Lower lobe of right lung (tissue), 2 donors: ENCODE results near the gene RNF151. TPM values are rescaled to one million over a fixed set of nuclear protein-coding genes. Genes with fewer than 3 reads are reported as not detected.

ENCODE experiments used
- ATAC-seq, 2 donors: fragments of 200-7000 bp; cut with Tn5 transposase; one replicate each; pipeline ENCODE4 v1.9.1; 2020 to 2022; ENCODE audit warnings: mild to moderate bottlenecking in 2 of 2, moderate library complexity in 2 of 2
- DNase-seq: peaks from one replicate; pipeline ENCODE4 v3.0.0-alpha.2; 2020
- H3K27ac ChIP-seq: fragments of 200-600 bp; one replicate; pipeline ENCODE4 v1.8.0; 2022
- H3K27me3 ChIP-seq: fragments of 200-600 bp; one replicate; pipeline ENCODE4 v1.8.0; 2022; ENCODE audit warnings: low read depth
- H3K36me3 ChIP-seq: fragments of 200-600 bp; one replicate; pipeline ENCODE4 v1.8.0; 2022; ENCODE audit warnings: mild to moderate bottlenecking
- H3K4me1 ChIP-seq: fragments of 200-600 bp; one replicate; pipeline ENCODE4 v1.8.0; 2022
- H3K4me3 ChIP-seq: fragments of 200-600 bp; one replicate; pipeline ENCODE4 v1.8.0; 2022; ENCODE audit warnings: mild to moderate bottlenecking
- H3K9me3 ChIP-seq: fragments of 200-600 bp; one replicate; pipeline ENCODE4 v1.8.0; 2022
- intact Hi-C: fragments of 100-400 bp; cut with DNase I; formaldehyde crosslinking; loops from one replicate; pipeline ENCODE4 v1.11.0; 2022
- total RNA-seq: library from RNA; stranded (reverse); fragmentation: NEBNext Ultra II Directional; extraction: Animal tissue kit (Norgen Biotek cat#: 25700); gene quantifications from one replicate; pipeline ENCODE4 v1.2.1, GENCODE V29; 2021
- TF ChIP-seq, protein P1 (sequence below): fragments of 200-600 bp; IDR thresholded peaks from one replicate; pipeline ENCODE4 v1.8.0; 2022; ENCODE audit warnings: antibody characterized with exemption, mild to moderate bottlenecking
- donor health status: DM: no; HTN: yes; CAD: no; lungs with severe emphysema.

RNF151 gene
- total RNA-seq, 1 donor from 2014 or later: not detected

DNA sequence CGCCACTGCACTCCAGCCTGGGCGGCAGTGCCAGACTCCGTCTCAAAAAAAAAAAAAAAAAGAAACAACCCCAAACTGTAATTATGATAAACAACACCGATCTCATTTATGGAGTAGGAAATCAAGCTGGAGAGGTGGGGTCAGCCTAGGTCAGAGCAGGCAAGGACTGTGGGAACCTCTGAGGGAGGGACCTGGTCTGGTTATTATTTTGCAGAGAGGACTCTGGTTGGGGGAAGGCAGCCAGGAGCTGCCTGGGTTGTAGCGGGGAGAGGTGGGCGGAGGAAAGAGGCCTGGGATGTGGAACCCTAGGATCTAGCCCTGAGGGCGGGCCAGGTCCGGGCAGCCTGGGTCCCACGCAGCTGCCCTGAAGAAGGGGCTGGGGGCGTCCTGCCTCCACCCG lies 37.6 kb upstream of the RNF151 start:
- Histone ChIP-seq H3K36me3 (no peaks in the 10 kb centered on the region), H3K9me3 (no peaks in the 10 kb centered on the region), H3K27me3 (peaks cover 13% of the 10 kb centered on the region), H3K27ac (peak overlapping the region; percentile 80), H3K4me3 (peak overlapping the region; percentile 64), H3K4me1 (peaks cover 6% of the 10 kb centered on the region)
- no peak for DNase-seq
- ATAC-seq: peak; percentile 56 to 65
- TF ChIP-seq, protein P1, sequence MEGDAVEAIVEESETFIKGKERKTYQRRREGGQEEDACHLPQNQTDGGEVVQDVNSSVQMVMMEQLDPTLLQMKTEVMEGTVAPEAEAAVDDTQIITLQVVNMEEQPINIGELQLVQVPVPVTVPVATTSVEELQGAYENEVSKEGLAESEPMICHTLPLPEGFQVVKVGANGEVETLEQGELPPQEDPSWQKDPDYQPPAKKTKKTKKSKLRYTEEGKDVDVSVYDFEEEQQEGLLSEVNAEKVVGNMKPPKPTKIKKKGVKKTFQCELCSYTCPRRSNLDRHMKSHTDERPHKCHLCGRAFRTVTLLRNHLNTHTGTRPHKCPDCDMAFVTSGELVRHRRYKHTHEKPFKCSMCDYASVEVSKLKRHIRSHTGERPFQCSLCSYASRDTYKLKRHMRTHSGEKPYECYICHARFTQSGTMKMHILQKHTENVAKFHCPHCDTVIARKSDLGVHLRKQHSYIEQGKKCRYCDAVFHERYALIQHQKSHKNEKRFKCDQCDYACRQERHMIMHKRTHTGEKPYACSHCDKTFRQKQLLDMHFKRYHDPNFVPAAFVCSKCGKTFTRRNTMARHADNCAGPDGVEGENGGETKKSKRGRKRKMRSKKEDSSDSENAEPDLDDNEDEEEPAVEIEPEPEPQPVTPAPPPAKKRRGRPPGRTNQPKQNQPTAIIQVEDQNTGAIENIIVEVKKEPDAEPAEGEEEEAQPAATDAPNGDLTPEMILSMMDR: no peak
- intact Hi-C loops: no loop called here

DNA sequence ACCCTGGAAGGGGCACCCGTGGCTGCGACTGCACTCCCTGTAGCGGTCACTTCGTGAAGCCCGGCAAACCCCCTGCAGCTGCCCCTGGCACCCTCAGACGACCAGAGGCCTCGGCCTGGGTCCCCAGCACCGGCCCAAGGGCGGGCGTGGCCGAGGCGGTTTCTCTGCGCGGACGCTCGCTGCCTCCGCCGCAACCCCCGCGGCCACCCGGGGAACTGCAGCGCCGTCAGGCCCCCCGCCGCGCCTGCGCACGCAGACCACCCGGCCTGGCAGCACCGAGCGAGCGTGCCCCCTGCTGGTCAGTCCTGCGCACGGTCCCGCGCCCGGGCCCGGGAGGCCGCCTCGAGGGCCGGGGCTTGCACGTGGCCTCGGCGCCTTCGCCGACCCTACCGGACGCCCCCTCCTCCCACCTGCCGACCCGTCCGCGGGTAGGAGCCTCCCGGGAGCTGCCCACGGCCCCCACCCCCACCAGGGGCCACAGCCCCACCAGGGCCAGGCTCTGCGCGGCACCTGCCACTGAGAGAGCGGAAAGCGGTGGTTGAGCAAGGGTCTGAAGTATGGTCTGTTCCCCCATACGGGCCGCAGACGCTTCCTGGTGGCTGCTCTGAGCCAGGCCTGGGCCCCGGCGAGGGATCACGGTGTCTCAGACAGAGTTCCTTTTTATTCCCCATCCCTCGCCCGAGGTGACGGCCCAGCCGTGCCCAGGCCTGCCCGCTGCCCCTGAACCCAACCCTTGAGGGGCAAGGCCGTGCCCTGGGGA lies 36.9 kb upstream of the RNF151 start:
- ATAC-seq: peak; percentile 97 to 99
- intact Hi-C loops: no loop called here
- H3K9me3 ChIP-seq: no peaks in the 10 kb centered on the region
- H3K27ac ChIP-seq: peak overlapping the region; percentile 80
- peaks cover 6% of the 10 kb centered on the region for H3K4me1 ChIP-seq
- peaks cover 13% of the 10 kb centered on the region for H3K27me3 ChIP-seq
- TF ChIP-seq, protein P1: peak; percentile 100
- H3K4me3 ChIP-seq: peak overlapping the region; percentile 64
- H3K36me3 ChIP-seq: no peaks in the 10 kb centered on the region
- DNase-seq: peak; percentile 94

DNA sequence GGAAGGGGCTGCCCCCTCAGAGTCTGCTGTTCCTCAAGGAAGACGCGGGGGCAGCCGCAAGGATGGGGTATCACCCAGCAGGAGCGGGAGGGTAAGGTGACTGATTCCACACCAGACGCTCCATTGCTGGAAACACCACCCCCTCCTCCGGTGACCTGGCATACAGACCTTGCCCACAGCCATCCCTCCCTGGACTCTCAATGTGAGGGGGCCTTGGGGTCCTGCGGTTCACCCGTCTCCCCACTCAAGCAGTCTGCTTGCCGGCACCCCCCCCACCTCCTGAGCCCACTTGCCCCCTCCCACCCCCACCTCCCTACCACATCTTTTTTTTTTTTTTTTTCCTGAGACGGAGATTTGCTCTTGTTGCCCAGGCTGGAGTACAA lies 36.3 kb upstream of the RNF151 start:
- no peaks in the 10 kb centered on the region for H3K9me3 ChIP-seq
- DNase-seq (no peak), ATAC-seq (no peak)
- H3K4me1 ChIP-seq: peaks cover 6% of the 10 kb centered on the region
- H3K4me3 ChIP-seq: no peak overlapping the region
- H3K27me3 ChIP-seq: peaks cover 12% of the 10 kb centered on the region
- intact Hi-C loops: no loop called here
- no peaks in the 10 kb centered on the region for H3K36me3 ChIP-seq
- H3K27ac ChIP-seq: no peak overlapping the region
- TF ChIP-seq, protein P1: no peak

DNA sequence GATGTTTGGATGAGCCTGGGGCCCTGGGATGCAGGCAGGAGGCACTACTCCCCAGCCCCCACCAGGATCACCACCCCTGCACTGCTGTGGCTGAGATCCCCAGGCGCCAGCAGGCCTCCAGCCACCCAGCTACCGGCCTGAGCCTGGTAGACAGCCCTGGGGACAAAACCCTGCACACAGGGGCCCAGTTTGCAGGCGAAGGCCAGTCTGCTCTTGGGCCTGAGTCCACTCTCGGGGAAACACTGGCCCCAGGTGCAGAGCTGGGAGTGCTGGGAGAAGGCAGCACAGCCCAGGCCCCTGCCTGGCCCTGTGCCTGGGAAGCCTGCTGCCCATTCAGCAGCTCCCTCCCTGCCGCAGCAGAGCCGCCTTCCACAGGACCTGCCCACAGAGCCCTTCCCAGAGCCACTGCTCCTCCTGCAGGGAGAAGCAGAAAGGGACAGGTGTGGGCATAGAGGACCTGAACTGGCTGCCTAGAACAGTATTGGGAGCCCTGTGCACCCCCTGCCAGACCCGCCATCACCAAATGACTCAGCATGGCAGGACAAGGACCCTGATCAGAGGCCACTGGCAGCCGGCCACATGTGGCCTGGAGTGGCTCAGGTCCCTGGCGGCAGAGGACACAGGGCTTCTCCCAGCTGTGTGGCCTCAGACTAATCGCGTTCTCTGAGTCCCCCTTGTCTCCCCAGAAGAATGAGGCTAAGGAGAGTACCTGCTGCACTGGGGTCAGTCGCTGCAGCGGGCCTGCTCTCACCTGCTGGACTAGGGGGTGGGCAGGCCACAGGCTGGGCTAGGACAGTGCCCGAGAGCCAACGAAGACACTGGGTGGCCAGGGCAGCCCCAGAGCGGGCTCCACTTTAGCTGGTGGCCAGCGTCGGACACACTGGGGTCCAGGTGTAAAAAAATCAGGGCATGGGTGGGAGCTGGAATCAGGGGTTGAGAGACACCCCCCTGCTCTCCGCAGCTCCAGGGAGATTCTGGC lies 34.3 kb upstream of the RNF151 start:
- no peak overlapping the region for H3K4me3 ChIP-seq
- no peaks in the 10 kb centered on the region for H3K9me3 ChIP-seq
- ATAC-seq: no peak
- TF ChIP-seq, protein P1: no peak
- intact Hi-C loops: no loop called here
- peaks cover 6% of the 10 kb centered on the region for H3K36me3 ChIP-seq
- peaks cover 6% of the 10 kb centered on the region for H3K4me1 ChIP-seq
- no peak for DNase-seq
- H3K27me3 ChIP-seq: peaks cover 8% of the 10 kb centered on the region
- H3K27ac ChIP-seq: no peak overlapping the region

DNA sequence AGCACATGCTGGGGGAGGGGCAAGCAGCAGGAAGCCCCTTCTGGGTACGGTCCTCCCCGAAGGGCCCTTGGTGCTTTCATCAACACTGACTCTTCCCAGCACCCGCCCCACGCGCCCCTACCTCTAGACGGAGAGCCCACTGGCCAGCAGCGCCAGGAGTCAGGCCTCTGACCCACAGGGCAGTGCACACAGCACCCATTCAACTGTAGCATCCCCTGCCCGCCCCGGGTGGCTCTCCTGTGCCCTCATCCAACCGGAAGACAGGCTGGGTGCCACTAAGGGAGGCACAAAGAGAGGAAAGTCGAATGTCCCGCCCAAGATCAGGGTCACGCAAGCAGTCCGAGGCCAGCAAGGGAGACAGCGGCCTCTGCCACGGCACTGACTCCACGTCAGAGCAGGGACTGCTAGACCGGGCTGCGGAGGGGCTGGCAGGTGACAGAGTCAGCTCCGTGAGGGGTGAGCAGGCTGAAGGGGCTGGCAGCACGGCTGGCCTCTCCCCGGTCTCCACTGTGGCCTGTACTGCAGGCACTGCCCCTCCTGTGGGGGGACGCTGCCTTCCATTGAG lies 33.5 kb upstream of the RNF151 start:
- ATAC-seq: no peak
- peaks cover 8% of the 10 kb centered on the region for H3K27me3 ChIP-seq
- no peak overlapping the region for H3K4me3 ChIP-seq
- no peak for DNase-seq
- peaks cover 6% of the 10 kb centered on the region for H3K4me1 ChIP-seq
- TF ChIP-seq, protein P1: no peak
- intact Hi-C loops: no loop called here
- H3K9me3 ChIP-seq: no peaks in the 10 kb centered on the region
- H3K36me3 ChIP-seq: peaks cover 14% of the 10 kb centered on the region
- no peak overlapping the region for H3K27ac ChIP-seq
